Body of pancreas (tissue), 4 donors: Measurements from ENCODE around the gene BRAT1.

Experiments used
- CTCF ChIP-seq, 7 experiments: fragments of 450-650 bp in 4 of 7; fragments of 200-600 bp in 3 of 7; sonication (generic) in 3 of 7; IDR thresholded peaks; one replicate each; pipeline ENCODE4 v1.5.1; 2016 to 2019; ENCODE audit warnings: antibody characterized with exemption in 7 of 7
- POLR2A ChIP-seq, 3 donors: fragments of 450-650 bp; IDR thresholded peaks; one replicate each; pipeline ENCODE4 v1.6.1; 2016; ENCODE audit warnings: antibody characterized with exemption in 3 of 3, mild to moderate bottlenecking in 2 of 3

GRCh38 chr7:2575733-2576340 lies 20.5 kb upstream of the BRAT1 start:
- TF ChIP-seq CTCF (IDR thresholded peaks at IDR 0.05): no peak
- no peak for TF ChIP-seq POLR2A (IDR thresholded peaks at IDR 0.05)
